H4 (cell line): Measurements from ENCODE around the gene EXOC4. TPM values are rescaled to one million over a fixed set of nuclear protein-coding genes. Genes with fewer than 3 reads are reported as not detected.
"Not testable (repeated sequence)": the region's sequence is repeated elsewhere in the genome, so short reads cannot be mapped to it uniquely, and the experiment has no call there.

Experiments used
- DNase-seq: peaks from one replicate; pipeline ENCODE4 v3.0.0-alpha.2; 2015; ENCODE audit warnings: low spot score
- total RNA-seq: library from RNA; depleted of rRNA; stranded (reverse); fragments of >200 nt; shearing (Covaris generic); gene quantifications from 2 replicates; pipeline ENCODE4 v1.2.3, GENCODE V29; 2014

Gene EXOC4
- total RNA-seq, 1 experiment from 2014 or later, result 54.3 TPM

DNA sequence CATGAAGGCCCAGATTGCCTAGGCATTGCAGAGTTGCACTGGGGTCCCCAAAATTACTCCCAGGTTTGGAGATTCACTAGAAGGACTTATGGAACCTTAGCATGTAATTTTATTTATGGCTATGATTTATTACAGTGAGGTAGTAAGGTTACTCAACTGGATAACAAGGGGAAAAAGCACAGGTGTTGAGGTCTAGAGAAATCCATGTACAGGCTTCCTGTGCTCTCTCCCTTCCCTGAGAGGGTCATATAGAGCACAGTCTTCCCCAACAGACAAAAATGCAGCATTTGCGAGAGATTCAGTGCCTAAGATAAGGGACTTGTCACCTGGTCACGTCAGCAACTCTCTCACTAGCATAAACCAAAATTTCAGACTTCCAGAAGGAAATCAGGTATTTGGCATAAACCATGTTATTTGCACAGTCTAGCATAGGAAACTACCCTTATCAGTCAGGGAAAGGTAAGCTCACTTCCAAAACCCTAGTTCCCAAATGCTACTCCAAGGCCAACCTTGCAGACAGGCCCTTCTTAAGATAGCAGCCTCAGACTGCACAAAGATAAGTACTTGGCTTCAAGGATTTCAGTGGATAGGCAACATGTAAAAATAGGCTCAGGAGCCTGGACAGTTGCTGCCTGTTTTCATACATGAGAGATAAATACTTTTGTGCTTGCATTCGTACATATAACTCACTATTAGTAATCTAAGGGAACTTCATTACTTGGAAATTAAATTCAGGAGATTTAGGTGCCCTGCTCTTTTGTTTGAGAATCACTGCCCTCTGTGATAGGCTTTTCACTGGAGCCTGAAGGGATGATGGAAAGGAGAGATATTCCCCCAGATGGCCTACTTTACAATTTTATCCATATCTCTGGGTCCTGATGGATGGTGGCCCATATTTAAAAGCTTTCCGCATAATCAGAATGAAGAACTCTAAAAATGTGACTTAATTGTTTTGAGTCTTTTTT, 495.8 kb downstream of the EXOC4 start:
- no peak for DNase-seq

DNA sequence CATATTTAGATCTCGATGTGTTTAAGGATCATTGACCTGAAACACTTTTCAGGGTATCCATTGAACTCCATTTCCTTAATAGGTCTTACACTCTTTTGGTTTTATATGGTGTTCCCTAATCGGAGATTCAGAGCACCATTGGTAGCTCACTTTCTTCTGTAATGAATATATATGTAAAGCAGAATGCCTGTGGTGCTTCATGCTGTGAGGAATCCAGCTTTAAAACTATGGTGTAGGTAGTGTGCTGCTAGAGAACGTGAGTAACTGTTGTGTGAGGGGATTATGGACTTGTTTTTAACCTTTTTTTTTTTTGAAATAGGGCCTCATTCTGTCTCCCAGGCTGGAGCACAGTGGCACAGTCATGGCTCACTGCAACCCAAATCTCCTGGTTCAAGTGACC, 497.4 kb downstream of the EXOC4 start:
- no peak for DNase-seq

DNA sequence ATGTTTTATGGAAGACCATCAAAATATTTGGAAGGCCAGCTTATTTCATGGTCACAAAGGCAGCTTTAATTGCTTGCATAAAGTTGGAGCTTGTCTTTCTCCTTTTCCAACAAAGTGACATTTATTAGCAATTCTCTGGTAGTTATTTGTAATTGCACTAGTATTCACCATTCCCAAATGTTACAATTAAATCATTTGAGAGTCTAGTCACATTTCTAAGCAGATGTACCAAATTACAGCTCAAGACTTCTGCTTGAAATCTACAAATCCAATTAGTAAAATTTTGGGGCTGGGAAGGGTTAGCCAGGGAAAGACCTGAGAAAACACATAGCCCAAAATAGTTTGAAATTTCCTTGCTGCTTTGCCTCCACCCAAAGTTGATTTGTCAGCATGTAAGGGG, 498.2 kb downstream of the EXOC4 start:
- no peak for DNase-seq

DNA sequence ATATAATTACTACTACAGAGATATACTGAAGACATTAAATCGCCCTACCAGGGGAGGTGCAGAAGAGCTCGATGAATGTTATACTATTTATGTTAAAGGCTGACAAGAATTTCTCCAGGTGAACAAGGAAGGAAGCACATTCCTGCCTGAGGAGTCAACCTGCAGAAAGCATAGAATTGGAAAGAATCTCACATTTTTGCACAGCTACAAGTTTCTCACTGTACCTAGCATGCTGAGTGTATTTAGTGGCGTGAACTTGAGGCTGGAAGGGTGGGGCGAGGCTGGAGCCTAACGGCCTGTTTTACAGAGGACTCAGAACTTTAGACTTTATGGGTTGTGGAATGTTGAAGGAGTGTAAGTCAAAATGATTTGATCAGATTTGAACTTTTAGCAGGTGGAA, 500.6 kb downstream of the EXOC4 start:
- no peak for DNase-seq

DNA sequence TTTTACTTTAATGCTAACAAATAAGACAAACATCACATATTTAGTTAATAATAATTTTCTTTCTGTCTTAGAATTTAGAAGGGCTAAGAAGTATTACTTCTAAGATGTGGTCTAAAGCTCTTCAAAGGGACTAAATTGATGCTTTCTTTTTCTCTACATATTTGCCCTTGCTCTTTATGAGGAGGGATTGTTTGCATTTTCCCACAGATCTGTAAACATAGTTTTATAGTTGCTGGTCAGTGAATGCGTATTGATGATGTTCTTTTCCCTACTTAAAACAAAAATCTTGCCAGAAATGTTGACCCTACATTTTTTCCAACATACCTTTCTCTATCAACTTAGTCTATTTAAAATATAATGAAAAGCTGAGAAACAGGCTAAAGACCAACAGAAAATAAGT, 501.8 kb downstream of the EXOC4 start:
- no peak for DNase-seq

DNA sequence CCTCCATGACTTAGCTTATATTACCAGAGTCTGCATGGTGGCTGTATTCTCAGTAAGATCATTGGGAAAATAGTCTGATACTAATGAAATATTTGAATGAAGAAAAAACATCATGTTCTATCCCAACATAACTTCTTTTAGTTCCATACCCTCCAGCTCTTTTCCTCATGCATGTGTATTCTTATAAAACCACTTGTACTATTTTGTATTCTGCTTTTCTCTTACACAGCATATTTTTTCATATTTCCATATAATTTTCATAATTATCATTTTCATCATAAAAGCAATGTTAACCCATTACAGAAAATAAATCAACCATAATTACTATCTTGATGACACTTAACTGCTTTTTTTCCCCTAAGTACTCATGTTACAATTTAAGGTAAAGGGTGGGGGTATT, 503.0 kb downstream of the EXOC4 start:
- DNase-seq, result no peak

DNA sequence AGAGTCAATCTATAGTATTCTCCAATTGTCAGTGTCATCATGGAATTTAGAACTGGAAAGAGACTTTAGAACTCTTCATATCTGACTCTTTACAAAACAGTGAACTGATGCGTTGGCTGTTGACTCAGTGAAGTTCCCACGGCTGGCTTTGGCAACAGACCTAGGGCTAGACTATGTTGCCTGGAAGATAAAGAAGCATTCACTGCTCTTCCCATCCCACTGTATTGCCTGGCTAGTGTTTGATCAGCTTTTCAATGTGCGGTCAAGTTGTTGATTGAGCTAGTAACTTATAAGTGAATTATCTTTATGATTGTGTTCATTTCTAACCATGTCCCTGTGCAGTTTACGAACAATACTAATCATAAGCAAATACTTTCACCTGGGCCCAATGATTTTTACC, 508.6 kb downstream of the EXOC4 start:
- no peak for DNase-seq

DNA sequence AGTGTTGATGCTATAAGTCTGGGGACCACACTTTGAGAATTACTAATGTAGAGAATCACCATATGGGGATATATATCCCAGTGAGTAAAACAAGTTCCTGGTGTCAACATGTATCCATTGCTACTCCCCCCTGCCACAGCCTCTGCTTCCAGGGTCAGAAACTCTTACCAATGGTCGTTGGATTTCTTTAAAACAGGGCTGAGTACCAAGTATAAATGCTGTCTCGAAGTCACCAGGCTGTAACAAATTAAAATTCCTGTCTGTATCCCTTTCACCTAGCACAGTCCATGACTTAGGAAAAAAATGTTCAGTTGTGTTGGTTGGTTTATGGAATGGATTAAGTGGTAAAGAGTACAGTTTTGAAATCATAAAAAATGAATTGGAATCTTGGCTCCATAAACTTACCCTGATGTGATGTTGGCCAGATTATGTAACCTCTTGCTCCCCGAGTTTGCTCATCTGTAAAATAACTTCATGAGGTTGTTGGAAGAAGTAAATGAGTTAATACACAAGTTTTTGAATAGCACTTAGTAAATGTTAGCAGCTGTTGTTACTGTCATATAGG, 510.3 kb downstream of the EXOC4 start:
- no peak for DNase-seq

DNA sequence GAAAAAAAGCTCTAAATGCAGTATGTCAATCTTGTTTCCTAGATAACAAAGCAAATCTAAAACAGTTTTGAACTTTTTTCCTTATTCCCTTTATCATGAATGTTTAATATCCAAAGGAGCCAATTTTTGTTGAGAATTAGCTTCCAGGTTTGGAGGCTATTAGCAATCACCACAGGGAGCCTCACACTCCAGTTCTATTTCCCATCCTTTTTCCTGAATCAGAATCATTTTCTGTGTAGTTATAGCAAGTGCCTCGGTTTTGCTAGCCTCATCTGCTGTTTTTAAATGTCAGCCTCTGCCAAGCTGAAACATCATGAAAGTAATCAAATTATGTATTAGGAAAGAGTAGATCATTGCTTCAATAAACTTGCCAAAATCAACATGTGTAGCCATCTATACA, 516.8 kb downstream of the EXOC4 start:
- DNase-seq, result no peak

DNA sequence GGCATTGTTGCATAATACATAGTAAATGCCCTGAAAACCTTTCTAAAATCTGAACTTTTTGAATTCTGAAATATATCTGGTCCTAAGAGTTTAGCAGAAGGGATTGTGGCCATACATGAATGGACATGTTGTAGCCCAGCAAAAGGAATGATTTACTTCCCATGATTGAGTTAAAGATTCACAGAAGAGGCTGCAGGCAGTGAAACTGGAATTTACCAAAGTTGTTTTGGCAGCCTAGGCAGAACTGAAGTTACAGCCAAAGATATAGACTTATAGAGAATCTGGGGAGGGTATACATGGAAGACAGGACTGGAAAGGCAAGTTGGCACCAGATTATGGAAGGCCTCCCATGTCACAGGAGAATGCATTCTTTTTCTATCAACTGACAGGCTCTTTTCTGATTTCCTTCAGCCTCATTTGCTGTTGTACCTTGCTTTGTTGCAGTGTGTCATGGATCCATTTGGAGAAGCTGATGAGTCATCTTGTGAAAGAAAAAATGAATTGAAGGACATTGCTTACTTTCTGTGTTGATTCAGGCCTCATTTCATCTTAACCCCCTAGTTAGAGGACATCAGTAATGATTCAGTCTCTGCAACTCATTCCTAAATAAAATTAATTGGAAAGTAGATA, 518.1 kb downstream of the EXOC4 start:
- peak; percentile 17 for DNase-seq

DNA sequence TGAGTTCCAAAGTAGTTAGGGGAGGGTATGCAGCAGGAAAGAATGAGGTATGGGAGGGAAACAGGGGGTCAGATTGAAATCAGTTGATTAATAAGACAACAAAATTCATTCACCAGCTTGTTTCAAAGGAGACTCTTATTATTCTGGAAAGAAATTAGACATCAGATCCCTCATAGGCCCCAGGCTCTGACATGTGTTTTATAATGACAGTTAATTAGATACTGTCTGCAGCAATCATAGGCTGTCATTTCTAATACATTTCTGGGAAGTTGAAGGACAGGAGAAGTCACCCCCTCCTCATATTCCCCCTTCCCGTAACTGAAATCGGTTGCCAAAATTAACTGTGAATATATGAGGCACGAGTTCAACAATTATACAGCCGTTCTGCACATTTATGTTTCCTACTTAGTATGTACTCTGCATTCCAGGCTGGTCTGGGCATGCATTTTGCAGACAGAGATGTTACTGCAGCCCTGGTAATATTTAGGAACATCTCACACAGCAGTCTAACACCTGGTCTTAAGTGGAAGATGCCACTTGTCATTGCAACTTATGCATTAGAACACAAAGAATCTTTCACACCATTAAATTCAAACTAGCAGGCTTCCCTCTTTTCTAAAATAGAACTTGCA, 519.0 kb downstream of the EXOC4 start:
- DNase-seq, result no peak

DNA sequence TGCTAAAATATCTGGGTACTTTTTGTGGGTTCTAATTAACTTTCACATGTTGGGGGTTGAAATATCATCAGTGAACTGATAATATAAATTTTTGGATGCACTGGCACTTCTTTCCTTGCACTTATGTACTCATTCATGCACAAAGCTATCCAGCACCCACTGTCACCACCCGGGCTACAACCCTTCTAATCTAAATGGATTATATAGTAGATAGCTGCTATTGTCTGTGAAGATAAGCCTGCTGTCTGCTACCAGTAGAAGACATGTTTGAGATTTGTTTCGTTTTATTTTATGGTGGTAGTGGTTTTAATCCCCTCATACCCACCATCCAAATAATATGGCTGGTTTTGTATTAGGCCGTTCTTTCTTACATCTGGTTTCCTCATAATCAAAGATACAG, 520.7 kb downstream of the EXOC4 start:
- no peak for DNase-seq

DNA sequence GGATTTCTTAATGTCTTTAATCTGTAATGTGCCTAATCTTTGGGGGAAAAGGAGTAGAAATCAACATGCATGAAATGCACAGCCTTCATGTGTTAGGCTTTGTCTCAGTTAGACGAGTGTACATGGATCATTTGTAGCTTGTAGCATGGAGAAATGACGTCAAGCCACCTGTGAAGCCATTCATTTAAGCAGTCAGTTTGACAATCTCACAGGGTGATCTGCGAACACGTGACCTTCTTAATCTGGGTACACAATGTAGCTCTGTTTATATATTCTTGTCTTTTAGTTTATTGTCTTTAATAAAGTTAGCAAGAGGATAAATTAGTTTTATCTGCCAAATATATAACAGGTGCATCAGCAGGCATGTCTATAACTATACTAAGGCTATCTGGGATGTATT, 522.3 kb downstream of the EXOC4 start:
- no peak for DNase-seq

DNA sequence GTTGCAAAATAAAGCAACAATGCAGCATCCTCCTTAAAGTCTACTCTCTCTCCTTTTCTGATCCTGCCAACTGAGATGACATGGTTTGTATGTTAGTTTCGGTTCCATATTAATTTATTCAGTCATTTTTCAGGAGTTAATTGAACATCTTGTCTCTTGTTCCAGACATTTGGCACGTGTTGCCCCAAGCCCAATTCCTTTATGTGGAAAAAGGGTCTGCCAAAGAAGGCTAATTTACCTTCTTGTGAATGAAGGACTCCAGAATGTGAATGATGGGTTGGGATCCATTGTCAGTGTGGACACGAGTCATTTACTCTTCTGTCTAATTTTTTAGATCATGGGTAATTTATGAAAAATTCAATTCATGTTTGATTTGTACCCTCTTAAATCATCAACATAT, 523.4 kb downstream of the EXOC4 start:
- no peak for DNase-seq

DNA sequence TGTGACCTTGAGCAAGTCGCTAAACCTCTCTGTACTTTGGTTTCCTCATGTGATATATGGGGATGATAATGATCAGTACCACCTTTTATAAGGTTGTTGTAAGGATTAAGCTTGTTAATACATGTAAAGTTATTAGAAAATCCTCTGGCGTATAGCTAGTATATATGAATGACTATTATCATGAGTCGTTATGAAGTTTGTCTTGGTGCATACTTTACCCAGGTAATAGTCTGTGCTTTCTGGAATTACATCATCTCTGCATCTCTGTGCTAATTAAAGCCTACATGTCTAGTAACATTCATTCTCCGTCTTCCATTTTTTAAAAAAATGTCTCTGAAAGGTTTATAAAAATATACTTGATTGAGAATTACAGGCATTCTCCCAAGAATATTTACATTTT, 524.8 kb downstream of the EXOC4 start:
- no peak for DNase-seq

DNA sequence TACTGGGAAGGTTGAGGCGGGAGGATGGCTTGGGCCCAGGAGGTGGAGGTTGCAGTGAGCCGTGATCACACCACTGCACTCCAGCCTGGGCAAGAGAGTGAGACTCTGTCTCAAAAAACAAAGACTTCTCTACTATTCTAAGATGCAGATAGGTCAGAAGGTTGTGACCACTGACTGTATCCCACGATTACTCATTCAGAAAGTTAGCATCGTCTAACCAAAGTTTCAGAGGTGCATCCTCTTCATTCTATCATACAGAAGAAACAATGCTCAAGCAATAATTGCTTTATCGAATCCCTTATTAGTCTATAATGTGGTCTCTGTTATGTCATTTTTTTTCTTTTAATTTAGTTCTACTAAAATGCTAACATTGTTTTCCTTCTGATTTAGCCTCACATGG, 525.6 kb downstream of the EXOC4 start:
- no peak for DNase-seq

DNA sequence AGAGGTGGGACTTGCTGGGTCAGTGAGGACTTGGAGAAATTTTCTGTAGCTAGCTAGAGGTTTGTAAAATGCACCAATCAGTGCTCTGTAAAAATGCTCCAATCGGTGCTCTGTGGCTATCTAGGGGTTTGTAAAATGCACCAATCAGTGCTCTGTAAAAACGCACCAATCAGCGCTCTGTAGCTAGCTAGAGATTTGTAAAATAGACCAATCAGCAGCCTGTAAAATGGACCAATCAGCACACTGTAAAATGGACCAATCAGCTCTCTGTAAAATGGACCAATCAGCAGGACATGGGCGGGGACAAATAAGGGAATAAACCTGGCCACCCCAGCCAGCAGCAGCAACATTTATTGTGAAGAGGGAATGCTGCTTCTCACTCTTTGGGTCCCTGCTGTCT, 526.7 kb downstream of the EXOC4 start:
- DNase-seq, result not testable (repeated sequence)

DNA sequence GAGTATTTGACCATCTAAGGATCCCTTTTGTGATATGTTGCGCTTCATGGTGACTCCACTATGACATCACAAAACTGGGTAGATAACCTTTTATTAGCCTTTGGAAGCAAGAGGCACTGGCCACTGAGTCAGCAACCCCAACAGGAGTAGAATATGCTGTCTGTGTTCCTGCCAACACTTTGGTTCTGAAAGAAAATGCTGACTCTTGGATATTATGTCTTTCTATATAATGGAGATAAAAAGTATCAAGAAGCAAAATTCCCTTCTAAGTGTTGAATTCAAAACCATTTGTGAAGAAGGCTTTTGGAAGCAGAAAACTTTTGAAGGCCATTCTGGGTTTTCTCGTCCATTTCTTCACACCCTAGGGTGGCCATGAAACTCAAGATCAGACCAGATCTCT, 528.0 kb downstream of the EXOC4 start:
- DNase-seq, result no peak

DNA sequence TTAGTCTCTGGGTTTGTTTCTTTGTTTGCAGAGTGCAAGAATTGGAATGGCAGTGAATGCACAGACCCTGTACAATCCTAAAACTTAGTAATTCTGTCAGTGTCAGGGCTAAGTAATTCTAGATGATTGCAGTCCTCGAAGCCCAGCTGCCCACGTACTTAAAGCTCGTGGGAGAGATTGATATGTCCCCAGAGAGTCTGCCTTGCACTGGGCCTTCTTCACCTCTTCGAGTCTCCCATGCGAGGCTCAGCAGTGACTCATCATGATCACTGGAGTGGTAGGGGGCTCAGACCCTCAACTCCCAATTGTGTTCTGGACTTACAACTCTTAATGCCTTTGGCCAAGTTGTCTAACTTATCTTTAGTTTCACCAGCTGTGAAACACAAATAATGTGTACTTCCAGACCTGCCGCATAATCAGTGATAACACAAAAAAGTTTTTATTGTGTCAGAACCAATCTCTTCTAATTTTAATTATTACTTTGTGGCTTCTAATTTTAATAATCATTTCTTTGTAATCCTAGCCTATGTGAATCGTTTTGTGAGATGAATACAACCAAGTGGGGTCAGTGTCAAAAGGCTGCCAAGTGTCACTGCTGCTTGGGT, 528.7 kb downstream of the EXOC4 start:
- no peak for DNase-seq

DNA sequence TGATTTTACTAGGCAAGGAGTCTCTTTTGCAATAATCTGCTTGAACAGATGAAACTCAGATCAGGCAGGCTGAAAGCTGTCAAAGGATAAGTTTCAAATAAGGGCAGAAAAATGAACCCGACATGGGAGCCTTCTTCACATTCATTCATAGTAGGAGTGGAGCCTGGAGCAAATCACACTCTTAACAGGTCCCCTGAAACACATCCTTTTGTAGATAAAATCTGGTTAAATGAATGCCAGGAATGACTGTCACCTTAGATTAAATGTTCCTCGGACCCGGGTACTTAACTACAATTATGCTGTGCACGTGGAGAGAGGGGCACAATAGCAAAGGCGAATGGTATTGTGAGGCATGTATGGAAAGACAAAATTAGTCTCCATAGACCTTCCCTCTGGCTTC, 529.6 kb downstream of the EXOC4 start:
- no peak for DNase-seq

DNA sequence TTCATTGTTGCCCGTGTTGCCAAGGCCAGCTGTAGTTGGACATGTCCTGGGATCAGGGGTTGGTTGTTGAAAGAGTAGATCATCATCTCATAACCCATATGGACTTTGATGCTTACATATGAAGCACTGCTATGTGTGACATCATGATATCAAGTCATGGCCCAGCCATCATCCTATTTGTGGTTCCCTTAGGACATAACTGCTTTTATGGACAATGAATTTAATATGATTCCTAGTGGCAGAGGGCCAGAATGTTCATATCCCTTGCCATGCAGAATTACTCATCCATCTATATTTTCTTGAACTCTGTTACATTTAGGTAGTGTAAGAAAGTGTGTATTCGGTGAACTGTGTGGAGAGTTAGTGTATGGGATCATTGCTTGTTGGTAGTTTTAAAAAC, 530.4 kb downstream of the EXOC4 start:
- DNase-seq, result no peak

DNA sequence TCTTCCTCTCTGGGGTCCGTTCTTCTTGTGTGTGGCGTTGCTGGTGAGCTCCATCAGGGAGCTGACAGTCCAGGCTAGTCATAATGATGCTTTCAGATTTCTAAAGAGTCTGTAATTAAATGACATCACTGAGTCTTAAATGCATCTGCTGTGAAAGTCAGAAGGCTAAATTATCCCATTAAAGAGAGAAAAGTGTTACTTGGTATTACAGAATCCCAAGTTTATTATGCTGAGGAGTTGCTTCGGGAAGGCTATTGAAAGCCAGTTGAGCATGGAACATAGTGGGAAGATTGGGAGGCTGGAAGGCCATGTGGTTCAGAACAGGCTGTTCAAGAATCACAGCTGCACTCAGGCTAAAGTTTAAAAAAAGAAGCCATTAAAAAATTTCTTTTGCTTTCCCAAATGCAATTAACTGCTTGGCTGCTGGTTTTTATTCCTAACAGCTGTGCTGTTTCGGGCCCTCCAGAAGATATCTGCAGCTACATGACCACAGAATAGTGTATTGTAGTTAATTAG, 531.7 kb downstream of the EXOC4 start:
- no peak for DNase-seq
